Hematopoietic multipotent progenitor cell treated with erythropoietin and hydrocortisone succinate and interleukin-3 and kit ligand, for 6 days (in vitro differentiated cells): ENCODE data around the gene ZNF366.

Experiments
- DNase-seq: peaks from one replicate; pipeline ENCODE4 v3.0.0-alpha.2; 2015

ZNF366 gene

GRCh38 chr5:72489536-72489935, 17.7 kb downstream of the ZNF366 start:
- no peak for DNase-seq

GRCh38 chr5:72488756-72489155, 18.5 kb downstream of the ZNF366 start:
- no peak for DNase-seq

DNA sequence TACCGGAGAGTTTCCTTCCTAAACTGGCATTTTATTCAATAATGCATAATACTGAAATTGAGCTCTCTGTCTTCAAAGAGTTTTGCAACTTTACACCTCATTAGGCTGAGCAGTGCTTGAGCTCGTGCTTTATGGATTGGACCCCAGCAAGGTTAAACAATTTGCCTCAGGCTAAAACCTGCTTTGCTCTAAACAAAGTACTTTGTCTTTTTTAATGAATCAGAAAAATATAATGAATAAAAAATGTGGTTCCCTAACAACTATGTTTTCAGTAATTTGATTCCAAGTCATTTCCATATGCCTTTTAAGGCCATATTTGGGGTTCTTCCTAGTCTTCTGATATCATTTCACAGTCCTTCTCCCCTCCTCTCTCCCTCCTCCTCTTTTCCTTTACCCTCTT, 20.0 kb downstream of the ZNF366 start:
- no peak for DNase-seq

GRCh38 chr5:72486371-72486770, 20.8 kb downstream of the ZNF366 start:
- DNase-seq: no peak

DNA sequence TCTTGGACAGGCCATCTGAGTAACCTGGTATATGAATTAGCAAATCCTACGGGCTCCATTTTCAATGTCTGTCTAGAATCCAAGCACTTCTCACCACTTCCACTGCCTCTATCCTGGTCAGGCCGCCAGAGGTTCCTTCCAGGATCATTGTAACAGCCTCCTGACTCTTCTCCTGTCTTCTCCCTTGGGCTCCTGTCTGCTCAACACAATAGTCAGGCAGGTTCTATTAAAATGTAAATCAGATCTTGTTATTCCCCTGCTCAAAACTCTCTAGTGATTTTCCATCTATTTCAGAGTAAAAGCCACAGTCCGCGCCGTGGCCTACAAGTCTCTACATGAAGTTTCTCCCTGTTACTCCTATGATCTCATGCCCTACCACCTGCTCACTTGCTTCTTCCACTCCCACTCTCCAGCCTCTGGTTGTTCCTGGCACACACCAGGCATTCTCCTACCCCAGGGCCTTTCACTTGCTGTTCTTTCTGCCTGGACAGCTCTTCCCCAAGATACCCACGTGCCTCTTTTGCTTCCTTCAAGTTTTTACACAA, 21.7 kb downstream of the ZNF366 start:
- no peak for DNase-seq

DNA sequence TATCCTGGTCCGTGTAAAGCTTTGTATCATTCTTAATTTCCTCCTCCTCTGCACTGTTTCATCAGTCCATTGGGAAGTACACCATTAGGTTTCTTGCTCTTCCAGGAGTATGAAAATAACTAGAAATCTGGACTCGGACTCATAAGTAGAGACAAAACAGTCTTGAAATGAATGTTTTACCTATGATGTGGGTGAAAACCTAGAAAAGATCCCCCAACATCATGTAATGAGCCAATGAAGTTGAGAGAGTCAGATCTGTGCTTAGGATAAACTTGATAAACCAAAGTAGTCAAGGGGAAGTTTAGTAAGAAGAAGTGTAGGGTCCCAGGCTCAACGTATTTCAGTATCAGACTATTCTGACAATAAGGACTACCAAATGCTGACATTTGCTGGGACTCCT, 25.2 kb downstream of the ZNF366 start:
- DNase-seq: no peak

DNA sequence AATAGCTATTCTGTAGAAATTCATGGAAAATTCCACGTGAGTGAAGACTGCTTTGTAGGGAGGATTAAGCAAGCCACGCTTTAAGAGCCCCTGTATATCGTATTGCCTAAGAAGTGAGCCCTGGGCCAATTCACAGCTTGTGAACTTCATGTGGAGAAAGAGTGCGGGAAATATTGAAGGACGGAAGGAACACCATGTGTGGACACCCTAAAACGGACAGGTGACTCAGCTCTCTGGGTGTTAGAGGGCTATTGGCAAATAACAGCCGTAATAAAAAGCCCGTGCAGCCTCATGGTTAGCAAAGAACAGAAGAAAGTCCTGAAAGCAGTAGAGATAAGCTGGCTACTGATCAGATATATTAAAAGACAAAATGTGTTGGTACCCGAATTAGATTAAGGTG, 26.4 kb downstream of the ZNF366 start:
- DNase-seq: no peak

GRCh38 chr5:72479921-72480320, 27.3 kb downstream of the ZNF366 start:
- DNase-seq: no peak

- DNase-seq: no peak
Measured at GRCh38 chr5:72478684-72479083, 28.5 kb downstream of the ZNF366 start.

GRCh38 chr5:72478276-72478675, 28.9 kb downstream of the ZNF366 start:
- no peak for DNase-seq

DNA sequence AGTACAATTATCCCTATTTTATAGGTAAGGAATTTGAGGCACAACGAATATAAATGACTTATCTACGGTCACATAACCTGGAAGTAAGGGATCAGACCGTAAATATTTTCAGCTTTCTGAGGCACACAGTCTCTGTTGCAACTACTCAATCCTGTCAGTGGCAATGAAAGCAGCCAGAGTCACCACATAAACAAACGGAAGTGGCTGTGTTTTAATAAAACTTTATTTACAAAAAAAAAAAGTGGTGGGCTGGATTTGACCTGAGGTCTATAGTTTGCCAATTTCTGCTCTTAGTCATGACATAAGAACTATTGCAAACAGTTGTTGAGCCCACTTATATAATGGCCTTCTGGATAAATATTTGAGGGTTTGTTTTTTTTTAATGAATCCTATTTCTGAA, 29.6 kb downstream of the ZNF366 start:
- DNase-seq: no peak

DNA sequence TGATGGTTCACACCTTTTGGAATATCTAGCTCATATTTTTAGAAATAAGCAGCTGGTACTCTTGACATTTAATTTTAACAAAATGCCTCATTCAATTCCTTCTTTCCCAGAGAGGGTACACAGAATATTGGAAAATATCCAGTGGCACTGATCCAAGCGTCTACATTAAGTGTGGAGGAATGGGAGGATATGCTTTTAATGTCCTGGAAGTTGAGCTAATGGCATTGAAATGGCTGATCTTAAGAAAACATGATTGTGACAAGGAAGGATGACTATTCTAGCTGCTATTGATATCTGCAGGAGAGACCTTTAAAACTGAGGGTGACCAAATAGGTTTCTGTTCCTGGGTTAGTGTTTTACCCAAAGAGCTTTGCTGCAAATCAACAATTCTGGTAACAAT, 30.0 kb downstream of the ZNF366 start:
- DNase-seq: no peak

- no peak for DNase-seq
Measured at GRCh38 chr5:72476721-72477120, 30.5 kb downstream of the ZNF366 start.

GRCh38 chr5:72476275-72476674, 30.9 kb downstream of the ZNF366 start:
- no peak for DNase-seq

GRCh38 chr5:72474516-72474915, 32.7 kb downstream of the ZNF366 start:
- no peak for DNase-seq

- no peak for DNase-seq
Measured at GRCh38 chr5:72474046-72474500, 33.1 kb downstream of the ZNF366 start.

- DNase-seq: peak; percentile 41
Measured at GRCh38 chr5:72472666-72473422, 34.4 kb downstream of the ZNF366 start.

- DNase-seq: peak; percentile 7
Measured at GRCh38 chr5:72472031-72472430, 35.2 kb downstream of the ZNF366 start.

GRCh38 chr5:72470826-72471225, 36.4 kb downstream of the ZNF366 start:
- DNase-seq: no peak

DNA sequence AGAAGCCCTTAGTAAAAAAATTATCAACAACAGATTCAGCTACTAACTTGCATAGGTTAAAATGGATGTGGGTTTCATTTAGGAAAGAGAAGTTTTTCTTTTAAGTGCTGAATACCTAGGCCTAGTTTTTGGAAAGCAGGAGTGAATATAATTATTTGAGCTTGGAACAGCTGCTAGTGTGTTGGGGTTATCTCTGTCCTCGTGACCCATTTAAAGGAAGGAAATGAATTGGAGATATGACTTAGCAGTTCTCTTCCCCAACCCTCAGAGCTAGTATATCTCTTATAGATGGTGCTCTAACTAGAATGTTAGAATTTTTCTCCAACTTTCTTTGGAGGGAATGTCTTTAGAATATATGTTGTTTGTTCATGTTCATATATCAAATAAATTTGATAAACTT, 38.6 kb downstream of the ZNF366 start:
- DNase-seq: peak; percentile 70

- peak; percentile 5 for DNase-seq
Measured at GRCh38 chr5:72468024-72468423, 39.2 kb downstream of the ZNF366 start.

- no peak for DNase-seq
Measured at GRCh38 chr5:72467461-72467860, 39.7 kb downstream of the ZNF366 start.

GRCh38 chr5:72465601-72466563, 41.3 kb downstream of the ZNF366 start:
- peak; percentile 8 for DNase-seq

DNA sequence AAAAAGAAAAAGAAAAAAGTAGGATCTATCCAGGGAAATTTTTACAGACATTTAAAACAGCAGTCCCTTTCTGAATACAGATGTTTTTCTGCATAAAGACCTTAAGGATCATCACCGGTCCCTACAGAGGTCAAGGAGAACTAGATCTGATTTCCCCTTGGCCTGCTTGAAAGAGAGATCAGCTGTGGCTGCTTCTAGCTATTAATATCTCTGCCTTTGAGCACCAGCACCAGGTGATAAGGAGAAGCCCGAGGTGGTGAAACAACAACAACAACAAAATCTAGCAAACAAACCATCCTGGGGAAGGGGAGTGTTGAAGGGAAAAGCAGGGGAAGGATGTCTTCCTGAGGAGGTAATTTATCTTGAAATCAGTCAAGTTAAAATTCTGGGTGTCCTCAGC, 42.1 kb downstream of the ZNF366 start:
- DNase-seq: no peak
